NCI-H1105 (cell line): Measurements from ENCODE around the gene RPS6KA6.

Experiments
- DNase-seq: peaks from one replicate; lab custom pipeline; 2025; lab: John Stamatoyannopoulos, UW

Gene RPS6KA6

DNA sequence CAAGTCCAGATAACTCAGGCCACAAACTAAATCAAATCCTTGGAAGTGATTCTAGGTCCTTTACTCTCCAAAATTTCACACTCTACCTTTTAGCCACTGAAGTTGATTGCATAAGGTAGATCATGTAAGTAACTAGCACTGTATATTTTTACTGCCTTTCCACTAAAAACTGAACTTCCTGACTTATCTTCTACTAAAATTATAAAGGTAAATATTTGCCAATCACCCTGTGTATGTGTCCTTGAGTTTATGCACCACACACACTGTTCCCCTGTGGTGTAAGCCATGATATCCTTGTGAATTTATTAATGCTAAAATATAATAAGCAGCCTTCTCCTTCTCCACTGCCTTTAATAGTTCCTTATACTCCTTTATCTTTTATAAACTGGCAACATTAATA lies 25.6 kb downstream of the RPS6KA6 start:
- DNase-seq: no peak

DNA sequence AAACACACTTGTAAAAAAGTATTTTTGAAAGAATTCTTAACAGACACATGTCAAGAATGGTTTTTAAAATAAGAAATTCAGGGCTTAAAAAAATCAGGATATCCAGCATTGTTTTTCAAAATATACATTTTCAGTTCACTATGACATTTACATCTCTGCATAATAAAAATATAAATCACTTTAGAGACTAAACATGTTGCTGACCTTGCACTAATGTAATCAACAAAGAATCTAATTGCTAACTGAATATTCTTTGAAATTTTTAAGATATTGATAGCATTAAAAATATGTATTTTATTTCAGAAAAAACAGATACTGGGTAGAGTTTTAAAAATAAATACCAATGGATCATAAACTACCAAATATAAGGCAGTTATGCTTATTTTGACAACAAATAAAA lies 26.4 kb downstream of the RPS6KA6 start:
- no peak for DNase-seq

DNA sequence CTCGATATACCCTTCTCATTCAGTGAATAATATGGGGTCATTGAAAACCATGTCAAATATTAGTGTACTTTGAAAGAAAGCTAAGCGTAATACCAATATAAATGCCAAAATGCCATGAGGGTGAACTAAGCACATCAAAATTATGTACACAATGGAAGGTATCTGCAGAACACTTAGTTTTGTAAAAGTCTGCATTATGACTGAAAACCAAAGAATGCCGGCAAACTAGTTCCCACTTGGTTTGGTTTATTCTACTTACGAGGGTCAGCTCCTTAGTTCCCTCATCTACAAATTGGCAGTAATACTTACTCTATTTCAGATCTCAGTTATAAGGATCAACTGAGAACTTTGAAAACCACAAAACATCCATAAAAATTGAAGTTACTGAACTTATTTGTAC lies 27.3 kb downstream of the RPS6KA6 start:
- DNase-seq: no peak

DNA sequence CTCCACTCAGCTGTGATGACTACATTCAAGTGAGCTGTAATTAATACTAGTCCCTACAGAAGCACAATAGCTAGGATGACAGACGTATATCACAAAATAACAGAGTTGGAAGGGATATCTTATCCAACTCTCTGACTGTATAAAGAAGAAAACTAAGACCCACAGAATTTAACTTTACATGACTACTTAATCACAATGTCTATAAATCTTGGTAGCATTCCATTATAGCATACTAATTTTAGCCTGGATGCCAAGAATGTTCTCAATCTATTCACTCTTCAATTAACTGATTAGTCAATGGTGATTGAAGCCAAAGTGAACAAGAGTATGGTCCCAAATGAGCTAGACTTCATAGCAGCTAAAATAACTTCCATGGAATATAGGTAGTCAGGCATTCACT lies 31.2 kb downstream of the RPS6KA6 start:
- no peak for DNase-seq

DNA sequence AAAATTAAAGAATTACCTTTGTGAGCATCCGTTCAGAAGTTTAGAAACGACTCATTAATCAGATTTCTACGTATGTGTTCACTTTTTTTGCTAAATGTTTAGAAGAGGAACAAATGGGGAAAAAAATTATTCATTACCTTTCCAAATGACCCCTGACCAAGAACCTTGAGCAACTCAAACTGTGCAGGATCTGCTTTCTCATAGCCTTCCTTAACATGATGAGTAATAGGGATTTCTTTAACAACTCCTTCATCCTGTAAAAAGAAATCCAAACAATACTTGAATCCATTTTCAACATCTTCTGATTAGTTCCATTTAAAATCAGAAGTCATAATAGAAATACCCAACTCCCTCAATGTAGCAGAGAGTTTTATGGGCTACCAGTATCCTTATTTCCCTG lies 32.1 kb downstream of the RPS6KA6 start:
- no peak for DNase-seq

DNA sequence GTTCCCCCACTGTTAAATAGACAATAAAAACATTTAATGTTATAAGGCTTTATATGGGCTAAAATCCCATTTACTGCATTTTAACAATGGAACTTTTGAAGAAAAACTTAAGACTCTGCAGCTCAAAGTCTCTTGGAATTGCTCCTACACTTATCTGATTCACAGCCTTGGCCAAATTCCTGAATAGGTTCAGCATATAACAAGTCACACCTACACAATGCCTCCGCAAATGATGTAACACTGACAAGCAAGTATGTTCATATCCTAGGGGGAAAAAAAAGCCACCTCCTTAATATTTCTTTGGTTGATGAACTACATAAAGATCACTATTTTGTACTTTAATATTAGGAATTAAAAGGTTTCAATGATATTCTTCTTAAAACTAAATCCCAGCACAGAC lies 34.5 kb downstream of the RPS6KA6 start:
- no peak for DNase-seq

DNA sequence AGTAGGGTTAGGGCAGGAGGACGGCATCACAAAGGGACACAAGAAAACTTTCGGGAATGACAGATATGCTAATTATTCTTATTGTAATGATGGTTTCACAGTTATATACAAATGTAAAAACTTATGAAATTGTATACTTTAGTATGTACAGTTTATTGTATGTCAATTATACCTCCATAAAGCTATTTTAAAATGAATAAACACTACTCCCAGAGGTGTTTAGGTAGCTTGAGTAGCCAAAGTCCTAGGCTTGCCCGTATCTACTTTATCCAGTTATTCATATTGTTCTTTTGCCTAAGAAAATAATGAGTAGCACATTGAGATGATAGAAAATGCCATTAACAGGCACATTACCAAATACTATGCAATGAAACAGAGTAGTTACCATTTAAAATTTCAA lies 43.0 kb downstream of the RPS6KA6 start:
- no peak for DNase-seq

DNA sequence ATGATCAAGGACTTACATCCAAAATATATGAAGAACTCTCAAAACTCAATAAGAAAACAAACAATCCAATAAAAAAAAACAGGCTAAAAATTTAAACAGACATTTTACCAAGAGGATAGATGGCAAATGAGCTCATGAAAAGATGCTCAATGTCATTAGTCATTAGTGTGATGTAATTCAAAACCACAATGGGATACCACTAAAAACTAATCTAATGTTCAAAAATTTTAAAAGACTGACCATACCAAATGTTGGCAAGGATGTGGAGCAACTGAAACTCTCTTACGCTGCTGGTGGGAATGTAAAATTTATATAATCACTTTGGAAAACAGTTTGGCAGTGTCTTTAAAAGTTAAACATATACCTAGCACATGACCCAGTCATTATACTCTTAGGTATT lies 43.7 kb downstream of the RPS6KA6 start:
- no peak for DNase-seq

DNA sequence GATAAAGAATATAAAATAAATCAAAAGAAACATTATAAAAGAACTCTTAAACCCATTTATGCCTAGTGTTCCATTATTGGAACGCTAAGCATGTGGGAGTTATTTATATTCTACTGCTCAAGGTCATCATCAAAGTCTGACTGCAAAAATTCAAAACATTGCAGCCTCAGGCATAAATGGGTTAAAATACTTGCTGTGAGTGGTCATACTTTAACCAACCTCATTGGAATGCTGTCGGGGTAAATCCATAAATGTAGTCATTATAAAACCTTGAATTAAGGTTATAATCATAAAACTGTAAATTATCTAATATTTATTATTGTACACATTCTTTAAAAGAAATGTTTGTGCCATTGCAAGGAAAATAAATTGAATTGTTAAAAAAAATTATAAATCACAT lies 55.0 kb downstream of the RPS6KA6 start:
- DNase-seq: no peak

DNA sequence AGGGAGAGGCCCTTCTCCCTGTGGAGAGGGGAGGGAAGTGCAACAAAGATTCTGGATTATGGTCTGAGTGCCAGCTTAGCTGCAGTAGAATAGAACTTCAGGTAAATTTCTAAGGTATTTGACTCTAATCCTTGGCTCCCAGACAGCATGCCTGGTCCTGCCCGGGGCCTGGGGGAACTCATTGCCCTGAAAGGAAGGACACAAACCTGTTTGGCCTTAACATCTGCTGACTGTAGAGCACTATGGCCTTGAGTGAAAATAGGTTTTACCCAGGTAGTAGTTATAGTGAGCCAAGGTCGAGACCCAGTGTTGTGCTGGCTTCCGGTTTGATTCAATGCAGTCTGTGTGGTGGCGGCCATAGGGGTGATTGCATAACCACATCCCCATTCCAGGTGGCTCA lies 64.4 kb downstream of the RPS6KA6 start:
- DNase-seq: no peak

DNA sequence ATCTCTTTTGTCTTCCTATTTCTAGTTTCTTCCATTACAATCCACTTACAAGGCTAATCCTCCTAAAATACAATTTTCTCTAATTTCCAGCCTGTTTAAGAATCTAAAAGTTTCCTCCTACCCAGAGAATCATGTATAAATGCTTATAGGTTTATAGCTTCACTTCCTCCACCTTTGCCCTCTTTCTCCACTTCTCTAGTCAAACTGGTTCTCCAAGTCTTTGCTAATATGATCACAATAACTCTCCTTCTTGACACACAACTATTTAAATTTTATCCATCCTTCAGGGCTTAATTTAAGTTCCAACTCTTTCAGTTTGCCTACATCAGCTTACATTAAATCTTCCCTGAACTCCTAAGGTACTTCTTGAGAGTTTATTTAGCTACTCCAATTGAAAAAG lies 69.2 kb downstream of the RPS6KA6 start:
- DNase-seq: no peak

DNA sequence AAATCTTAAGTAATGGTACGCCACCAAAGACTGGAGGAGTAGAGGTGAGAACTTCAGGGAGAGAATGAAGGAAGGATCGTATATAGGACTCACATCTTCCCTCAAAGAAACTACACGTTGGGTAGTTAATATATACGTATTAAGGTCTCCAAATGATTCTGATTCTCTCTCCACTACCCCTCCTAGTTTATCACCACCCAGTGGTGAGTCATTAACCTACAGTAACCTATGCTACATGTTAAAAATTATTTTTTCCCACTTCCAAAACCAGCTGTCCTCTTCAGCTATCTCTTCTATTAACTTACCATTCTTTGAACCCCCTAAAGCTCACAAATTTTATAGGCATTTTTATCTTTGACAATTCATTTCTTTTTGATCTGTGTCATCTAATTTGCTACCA lies 69.7 kb downstream of the RPS6KA6 start:
- DNase-seq: no peak

DNA sequence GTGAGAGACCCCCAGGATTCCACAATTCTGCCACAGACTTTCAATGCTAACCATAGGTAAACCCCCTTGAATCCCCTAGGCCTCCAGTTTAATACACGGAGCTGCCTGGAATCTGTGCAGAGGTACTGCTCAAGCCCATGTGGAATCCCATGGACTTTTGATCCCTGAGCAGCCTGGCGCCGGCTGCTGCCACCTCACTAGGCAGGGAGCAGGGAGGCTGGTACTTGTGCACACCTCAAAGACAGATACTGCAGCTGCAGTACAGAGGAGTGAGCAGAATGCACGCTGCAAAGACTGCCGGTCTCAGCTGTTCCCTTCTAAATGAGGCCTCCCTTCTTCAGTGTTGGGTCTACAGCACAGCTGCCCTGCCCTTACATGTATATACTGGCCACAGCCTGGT lies 79.4 kb downstream of the RPS6KA6 start:
- no peak for DNase-seq

DNA sequence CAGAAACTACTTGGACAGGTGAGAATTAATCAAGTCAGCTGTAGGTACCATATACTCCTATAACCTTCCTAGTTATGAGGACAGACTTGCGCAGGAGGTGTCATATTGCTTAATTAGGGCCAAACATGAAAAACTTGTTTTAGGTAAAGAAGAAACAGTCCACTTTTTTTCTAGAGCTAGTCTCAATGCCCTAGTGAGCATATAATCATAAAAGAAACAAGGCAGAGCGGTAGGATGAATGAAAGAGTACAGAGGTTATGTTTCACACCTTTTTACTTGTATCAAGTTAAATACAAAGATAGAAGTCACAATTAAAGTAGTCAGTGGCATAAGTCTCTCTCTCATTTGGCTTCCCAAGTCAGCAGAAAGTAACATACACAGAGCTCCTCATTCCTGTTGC lies 88.9 kb downstream of the RPS6KA6 start:
- DNase-seq: no peak

DNA sequence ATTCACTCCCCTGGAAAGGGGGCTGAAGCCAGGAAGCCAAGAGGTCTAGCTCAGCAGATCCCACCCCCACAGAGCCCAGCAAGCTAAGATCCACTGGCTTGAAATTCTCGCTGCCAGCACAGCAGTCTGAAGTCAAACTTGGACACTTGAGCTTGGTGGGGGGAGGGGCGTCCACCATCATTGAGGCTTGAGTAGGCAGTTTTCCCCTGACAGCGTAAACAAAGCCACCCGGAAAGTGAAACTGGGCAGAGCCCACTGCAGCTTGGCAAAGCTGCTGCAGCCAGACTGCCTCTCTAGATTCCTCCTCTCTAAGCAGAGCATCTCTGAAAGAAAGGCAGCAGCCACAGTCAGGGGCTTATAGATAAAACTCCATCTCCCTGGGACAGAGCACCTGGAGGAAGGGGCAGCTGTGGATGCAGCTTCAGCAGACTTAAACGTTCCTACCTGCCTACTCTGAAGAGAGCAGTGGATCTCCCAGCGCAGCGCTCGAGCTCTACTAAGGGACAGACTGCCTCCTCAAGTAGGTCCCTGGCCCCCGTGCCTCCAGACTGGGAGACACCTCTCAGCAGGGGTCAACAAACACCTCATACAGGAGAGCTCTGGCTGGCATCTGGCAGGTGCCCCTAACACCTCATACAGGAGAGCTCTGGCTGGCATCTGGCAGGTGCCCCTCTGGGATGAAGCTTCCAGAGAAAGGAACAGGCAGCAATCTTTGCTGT lies 108.4 kb downstream of the RPS6KA6 start:
- DNase-seq: peak; percentile 60

DNA sequence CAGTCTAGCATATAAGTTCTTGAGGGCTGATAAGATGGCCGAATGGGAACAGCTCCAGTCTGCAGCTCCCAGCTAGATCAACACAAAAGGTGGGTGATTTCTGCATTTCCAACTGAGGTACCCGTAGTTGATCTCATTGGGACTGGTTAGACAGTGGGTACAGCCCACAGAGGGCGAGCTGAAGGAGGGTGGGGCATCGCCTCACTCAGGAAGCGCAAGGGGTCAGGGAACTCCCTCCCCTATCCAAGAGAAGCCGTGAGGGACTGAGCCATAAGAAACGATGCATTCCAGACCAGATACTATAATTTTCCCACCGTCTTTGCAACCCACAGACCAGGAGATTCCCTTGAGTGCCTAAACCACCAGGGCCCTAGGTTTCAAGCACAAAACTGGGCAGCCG lies 109.0 kb downstream of the RPS6KA6 start:
- DNase-seq: no peak

DNA sequence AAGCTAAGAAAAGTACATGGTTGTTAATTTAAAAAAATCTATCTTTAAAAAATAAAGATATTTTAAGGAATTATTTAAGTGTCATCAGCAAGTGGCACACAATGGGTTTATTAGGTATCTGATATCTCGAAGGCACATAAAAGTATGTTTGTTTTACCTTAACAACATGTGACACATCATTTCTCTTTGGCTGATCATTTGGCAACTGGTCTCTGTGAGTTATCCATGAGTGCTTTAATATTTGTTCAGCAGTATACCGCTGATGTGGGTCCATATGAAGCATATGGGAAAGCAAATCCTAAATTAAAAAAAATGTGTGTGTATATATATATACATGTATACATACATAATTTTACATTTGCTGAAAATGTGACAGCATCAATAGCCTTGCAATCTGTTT lies 123.2 kb downstream of the RPS6KA6 start:
- DNase-seq: no peak

DNA sequence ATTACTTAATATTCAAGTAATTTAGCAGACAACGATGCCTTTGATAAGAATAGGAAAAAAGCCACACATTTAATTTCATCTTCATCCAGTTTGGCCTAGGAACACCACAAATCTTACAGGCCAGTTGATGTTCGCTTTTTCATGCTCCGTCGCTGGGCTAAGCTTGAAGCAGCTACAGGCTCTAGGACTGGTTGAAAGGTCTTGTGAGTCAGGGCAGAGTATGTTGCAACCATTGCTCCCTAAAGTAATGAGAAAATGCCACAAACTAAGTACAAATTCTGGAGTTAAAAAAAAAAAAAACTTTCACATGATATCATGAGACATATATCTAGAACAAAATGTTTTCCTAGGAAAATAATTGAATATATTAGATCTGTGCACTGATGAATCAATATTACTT lies 123.8 kb downstream of the RPS6KA6 start:
- DNase-seq: no peak

DNA sequence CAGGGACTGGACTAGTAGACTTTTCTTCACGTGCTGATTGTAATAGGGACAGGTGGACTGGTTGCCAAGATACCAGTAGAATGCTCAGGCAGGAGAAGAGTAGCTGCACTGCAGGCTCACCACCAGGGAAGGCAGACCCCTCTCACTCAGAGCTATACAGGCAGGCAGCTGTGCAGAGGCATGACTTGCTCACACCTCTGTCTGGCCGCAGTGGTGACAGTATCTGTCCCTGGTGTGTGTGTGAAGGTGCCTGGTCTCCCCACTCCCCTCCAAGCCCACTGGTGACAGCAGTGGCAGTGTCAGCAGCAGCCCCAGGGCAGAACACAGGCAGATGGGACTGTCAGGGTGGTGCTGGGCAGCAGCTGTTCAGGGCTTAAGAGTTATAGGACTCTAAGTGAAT lies 140.7 kb downstream of the RPS6KA6 start:
- DNase-seq: no peak

DNA sequence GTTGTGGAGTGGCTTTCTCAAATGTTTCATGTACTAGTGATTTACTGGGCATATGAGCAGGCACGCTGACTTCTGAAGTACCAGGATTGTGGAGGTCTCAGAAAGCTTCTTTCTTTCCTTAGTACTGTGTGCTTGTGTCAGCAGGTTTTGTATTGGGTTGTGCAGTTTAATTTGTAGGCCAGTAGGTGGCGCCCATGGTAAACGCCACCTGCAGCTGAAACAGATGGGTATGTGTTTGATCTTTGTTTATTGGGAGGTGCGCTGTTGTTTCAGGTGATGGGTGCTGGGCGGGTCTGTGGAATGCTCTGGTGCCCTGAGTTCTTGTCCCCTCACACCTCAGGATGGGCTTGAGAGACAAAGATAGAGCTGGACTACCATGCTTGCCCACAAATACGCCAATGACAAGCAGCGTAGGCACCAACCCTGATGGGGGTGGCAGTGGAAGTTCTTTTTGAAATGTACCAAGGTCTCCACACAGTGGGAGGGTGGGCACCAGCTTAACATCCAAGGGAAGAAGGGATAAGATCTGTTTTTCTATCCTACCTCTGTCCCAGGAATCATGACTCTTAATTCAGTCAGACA lies 141.5 kb downstream of the RPS6KA6 start:
- peak; percentile 9 for DNase-seq

DNA sequence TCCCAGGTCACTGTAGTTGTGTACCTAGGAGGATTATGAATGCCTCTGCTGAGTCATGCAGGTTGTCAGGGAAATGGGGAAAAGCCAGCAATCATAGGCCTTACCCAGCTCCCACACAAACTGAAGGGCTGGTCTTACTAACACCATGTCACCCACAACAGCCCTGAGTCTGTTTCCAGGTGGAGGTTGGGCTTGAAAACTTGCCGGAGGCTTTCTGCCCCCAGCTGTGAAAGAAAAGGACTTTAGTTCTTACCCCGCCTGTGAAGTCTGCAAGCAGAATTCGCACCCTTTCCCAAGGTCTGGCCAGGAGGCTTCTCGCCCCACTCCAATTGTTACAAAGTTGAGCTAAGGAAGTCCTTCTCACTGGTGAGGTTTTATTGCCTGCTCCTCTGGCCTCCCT lies 143.9 kb downstream of the RPS6KA6 start:
- DNase-seq: no peak
